Spleen (tissue), 7 donors: ENCODE data around the gene ASCC3.

Source experiments
- CTCF ChIP-seq, 11 experiments: fragments of 200-600 bp in 7 of 11; fragments of 450-650 bp in 4 of 11; sonication (generic) in 4 of 11; IDR thresholded peaks in 8 of 11; conservative IDR thresholded peaks in 3 of 11; 1 replicate in 7 of 11; 2 replicates in 4 of 11; pipeline versions ENCODE4 v1.4.0 to v1.8.0; 2016 to 2021; ENCODE audit warnings: antibody characterized with exemption in 11 of 11, inconsistent platforms in 4 of 11, mild to moderate bottlenecking in 1 of 11
- POLR2A ChIP-seq, 3 donors: fragments of 450-650 bp; IDR thresholded peaks; one replicate each; pipeline ENCODE4 v1.5.1; 2017; ENCODE audit warnings: antibody characterized with exemption in 3 of 3, mild to moderate bottlenecking in 1 of 3
- POLR2AphosphoS5 ChIP-seq, 3 donors: sonication (generic); formaldehyde crosslinking; IDR thresholded peaks; one replicate each; pipeline ENCODE4 v1.5.1; 2017; ENCODE audit warnings: antibody characterized with exemption in 3 of 3
- donor health status: DM: no; HTN: no; CAD: no; lungs with moderate emphysema.
- donor health status: DM: no; HTN: no; CAD: no.
- donor health status: DM: no; HTN: no; CAD: no.

- TF ChIP-seq POLR2A (IDR thresholded peaks at IDR 0.05), result no peak
- no peak for TF ChIP-seq CTCF (IDR thresholded peaks at IDR 0.05 in 8 of 11, conservative IDR thresholded peaks at IDR 0.05 in 3 of 11)
- no peak for TF ChIP-seq POLR2AphosphoS5 (IDR thresholded peaks at IDR 0.05)
Measured at GRCh38 chr6:100464162-100464851, 416.8 kb downstream of the ASCC3 start.
